Measurements from ENCODE around the gene SPSB4.

SPSB4 gene

GRCh38 chr3:141085343-141086070, 34.4 kb downstream of the SPSB4 start:
- no peak overlapping the region for H3K4me2 ChIP-seq (ENCODE audit: low read length, poor library complexity, severe bottlenecking)
- H3K79me1 ChIP-seq (replicated peaks; ENCODE audit: low read length, poor library complexity, severe bottlenecking) = no peaks in the 10 kb centered on the region
- peaks cover 6 to 36% of the 10 kb centered on the region in 2 experiments for H3K27me3 ChIP-seq (ENCODE audit: control insufficient read depth in 1 of 2, insufficient read depth in 1 of 2, low read length in 2 of 2)
- H2AFZ ChIP-seq (ENCODE audit: low read depth, low read length) = no peak overlapping the region
- H2BK5ac ChIP-seq (ENCODE audit: low read depth, low read length, poor library complexity, severe bottlenecking) = no peak overlapping the region
- H3K4me3 ChIP-seq (ENCODE audit: insufficient read depth in 1 of 2, low read depth in 1 of 2, low read length in 2 of 2) = no peak overlapping the region
- H3K9ac ChIP-seq (ENCODE audit: low read length) = no peak overlapping the region
- H4K8ac ChIP-seq (ENCODE audit: low read length) = no peak overlapping the region
- no peak overlapping the region for H3K23ac ChIP-seq (ENCODE audit: low read length in 2 of 2)
- no peak overlapping the region for H3K27ac ChIP-seq (ENCODE audit: low read length, poor library complexity, severe bottlenecking)
- peaks cover 6% of the 10 kb centered on the region for H3K9me3 ChIP-seq (ENCODE audit: control insufficient read depth, low read length)
- H2AK5ac ChIP-seq (ENCODE audit: low read length, severe bottlenecking) = no peak overlapping the region
- peaks cover 10% of the 10 kb centered on the region for H3K4me1 ChIP-seq (ENCODE audit: control insufficient read depth, insufficient read depth, low read depth, low read length)
- H3K4ac ChIP-seq (ENCODE audit: low read depth in 1 of 2, low read length in 2 of 2) = no peak overlapping the region
- no peak overlapping the region for H3K18ac ChIP-seq (ENCODE audit: low read depth in 1 of 2, low read length in 2 of 2)
- WGBS = 78% methylated on average over 3 of the region's 3 CpGs
- no peak overlapping the region for H2BK12ac ChIP-seq (ENCODE audit: low read length in 2 of 2)
- no peak overlapping the region for H2BK15ac ChIP-seq (ENCODE audit: low read depth, poor library complexity, severe bottlenecking)
- no peaks in the 10 kb centered on the region for H3K36me3 ChIP-seq (ENCODE audit: control insufficient read depth in 1 of 2, insufficient read depth in 2 of 2, low read depth in 1 of 2, low read length in 2 of 2)
- H3K14ac ChIP-seq (ENCODE audit: low read length in 2 of 2) = no peak overlapping the region
- no peak overlapping the region for H2BK120ac ChIP-seq (ENCODE audit: low read depth, low read length)
- no peak for DNase-seq
- no peak overlapping the region for H4K91ac ChIP-seq (ENCODE audit: low read length)

DNA sequence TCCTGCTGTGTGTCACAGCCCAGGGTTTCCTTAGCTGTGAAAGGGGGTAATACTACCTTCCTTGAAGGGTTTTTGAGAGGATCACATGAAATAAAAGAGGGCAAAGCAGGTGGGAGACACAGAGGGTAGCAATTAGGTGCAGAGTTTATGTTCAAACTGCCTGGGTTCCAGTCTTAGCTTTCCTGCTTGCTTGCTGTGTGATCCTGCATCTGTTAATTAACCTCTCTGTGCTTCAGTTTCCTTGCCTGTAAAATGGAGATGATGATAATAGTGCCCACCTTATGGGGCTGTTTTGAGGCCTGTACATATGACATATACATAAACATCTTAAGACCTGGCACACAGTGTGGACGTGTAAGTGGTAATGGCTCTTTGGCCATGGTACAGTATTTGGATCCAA, 35.0 kb downstream of the SPSB4 start:
- no peak overlapping the region for H4K91ac ChIP-seq (ENCODE audit: low read length)
- no peak for DNase-seq
- no peak overlapping the region for H3K9ac ChIP-seq (ENCODE audit: low read length)
- H3K27ac ChIP-seq (ENCODE audit: low read length, poor library complexity, severe bottlenecking) = no peak overlapping the region
- no peak overlapping the region for H3K14ac ChIP-seq (ENCODE audit: low read length in 2 of 2)
- no peak overlapping the region for H2AK5ac ChIP-seq (ENCODE audit: low read length, severe bottlenecking)
- peaks cover 10% of the 10 kb centered on the region for H3K4me1 ChIP-seq (ENCODE audit: control insufficient read depth, insufficient read depth, low read depth, low read length)
- H3K4ac ChIP-seq (ENCODE audit: low read depth in 1 of 2, low read length in 2 of 2) = no peak overlapping the region
- no peaks in the 10 kb centered on the region for H3K79me1 ChIP-seq (replicated peaks; ENCODE audit: low read length, poor library complexity, severe bottlenecking)
- no peak overlapping the region for H3K18ac ChIP-seq (ENCODE audit: low read depth in 1 of 2, low read length in 2 of 2)
- no peak overlapping the region for H2AFZ ChIP-seq (ENCODE audit: low read depth, low read length)
- H3K4me3 ChIP-seq (ENCODE audit: insufficient read depth in 1 of 2, low read depth in 1 of 2, low read length in 2 of 2) = no peak overlapping the region
- no peak overlapping the region for H3K23ac ChIP-seq (ENCODE audit: low read length in 2 of 2)
- no peak overlapping the region for H2BK15ac ChIP-seq (ENCODE audit: low read depth, poor library complexity, severe bottlenecking)
- no peak overlapping the region for H4K8ac ChIP-seq (ENCODE audit: low read length)
- H2BK120ac ChIP-seq (ENCODE audit: low read depth, low read length) = no peak overlapping the region
- H3K9me3 ChIP-seq (ENCODE audit: control insufficient read depth, low read length) = peaks cover 6% of the 10 kb centered on the region
- WGBS = 100% methylated on average over 1 of the region's 1 CpG
- no peak overlapping the region for H2BK5ac ChIP-seq (ENCODE audit: low read depth, low read length, poor library complexity, severe bottlenecking)
- peaks cover 6 to 43% of the 10 kb centered on the region in 2 experiments for H3K27me3 ChIP-seq (ENCODE audit: control insufficient read depth in 1 of 2, insufficient read depth in 1 of 2, low read length in 2 of 2)
- no peak overlapping the region for H2BK12ac ChIP-seq (ENCODE audit: low read length in 2 of 2)
- no peak overlapping the region for H3K4me2 ChIP-seq (ENCODE audit: low read length, poor library complexity, severe bottlenecking)
- no peaks in the 10 kb centered on the region for H3K36me3 ChIP-seq (ENCODE audit: control insufficient read depth in 1 of 2, insufficient read depth in 2 of 2, low read depth in 1 of 2, low read length in 2 of 2)

- H3K9me3 ChIP-seq (ENCODE audit: control insufficient read depth, low read length) = peaks cover 6% of the 10 kb centered on the region
Measured at GRCh38 chr3:141087076-141087777, 36.1 kb downstream of the SPSB4 start.

GRCh38 chr3:141087778-141088130, 36.6 kb downstream of the SPSB4 start:
- Histone ChIP-seq H4K91ac (ENCODE audit: low read length) (no peak overlapping the region), H2BK15ac (ENCODE audit: low read depth, poor library complexity, severe bottlenecking) (no peak overlapping the region), H3K9me3 (ENCODE audit: control insufficient read depth, low read length) (peaks cover 6% of the 10 kb centered on the region), H3K4me2 (ENCODE audit: low read length, poor library complexity, severe bottlenecking) (no peak overlapping the region), H2BK5ac (ENCODE audit: low read depth, low read length, poor library complexity, severe bottlenecking) (no peak overlapping the region), H3K18ac (ENCODE audit: low read depth in 1 of 2, low read length in 2 of 2) (no peak overlapping the region), H3K27me3 (ENCODE audit: control insufficient read depth in 1 of 2, insufficient read depth in 1 of 2, low read length in 2 of 2) (peaks cover 9 to 43% of the 10 kb centered on the region in 2 experiments), H3K23ac (ENCODE audit: low read length in 2 of 2) (no peak overlapping the region), H3K9ac (ENCODE audit: low read length) (no peak overlapping the region), H3K4me1 (ENCODE audit: control insufficient read depth, insufficient read depth, low read depth, low read length) (peaks cover 10% of the 10 kb centered on the region), H2AK5ac (ENCODE audit: low read length, severe bottlenecking) (no peak overlapping the region), H2BK120ac (ENCODE audit: low read depth, low read length) (no peak overlapping the region), H2BK12ac (ENCODE audit: low read length in 2 of 2) (no peak overlapping the region), H4K8ac (ENCODE audit: low read length) (no peak overlapping the region), H3K79me1 (replicated peaks; ENCODE audit: low read length, poor library complexity, severe bottlenecking) (no peaks in the 10 kb centered on the region), H3K4me3 (ENCODE audit: insufficient read depth in 1 of 2, low read depth in 1 of 2, low read length in 2 of 2) (no peak overlapping the region), H3K4ac (ENCODE audit: low read depth in 1 of 2, low read length in 2 of 2) (no peak overlapping the region), H3K27ac (ENCODE audit: low read length, poor library complexity, severe bottlenecking) (no peak overlapping the region), H3K36me3 (ENCODE audit: control insufficient read depth in 1 of 2, insufficient read depth in 2 of 2, low read depth in 1 of 2, low read length in 2 of 2) (no peaks in the 10 kb centered on the region), H3K14ac (ENCODE audit: low read length in 2 of 2) (peak overlapping the region in 1 of 2 experiments; percentile 21), H2AFZ (ENCODE audit: low read depth, low read length) (no peak overlapping the region)
- 55% methylated on average over 5 of the region's 6 CpGs for WGBS
- DNase-seq = no peak

More at GRCh38 chr3:141087076-141087777, 36.1 kb downstream of the SPSB4 start:
- Histone ChIP-seq H3K4me3 (ENCODE audit: insufficient read depth in 1 of 2, low read depth in 1 of 2, low read length in 2 of 2) (no peak overlapping the region), H3K18ac (ENCODE audit: low read depth in 1 of 2, low read length in 2 of 2) (peak overlapping the region in 1 of 2 experiments; percentile 16), H3K4me2 (ENCODE audit: low read length, poor library complexity, severe bottlenecking) (no peak overlapping the region), H3K36me3 (ENCODE audit: control insufficient read depth in 1 of 2, insufficient read depth in 2 of 2, low read depth in 1 of 2, low read length in 2 of 2) (no peaks in the 10 kb centered on the region), H2BK5ac (ENCODE audit: low read depth, low read length, poor library complexity, severe bottlenecking) (no peak overlapping the region), H3K9ac (ENCODE audit: low read length) (no peak overlapping the region), H2AFZ (ENCODE audit: low read depth, low read length) (no peak overlapping the region), H3K4me1 (ENCODE audit: control insufficient read depth, insufficient read depth, low read depth, low read length) (peaks cover 7% of the 10 kb centered on the region), H2BK12ac (ENCODE audit: low read length in 2 of 2) (peak overlapping the region in 1 of 2 experiments; percentile 47), H2AK5ac (ENCODE audit: low read length, severe bottlenecking) (no peak overlapping the region), H3K4ac (ENCODE audit: low read depth in 1 of 2, low read length in 2 of 2) (no peak overlapping the region), H3K14ac (ENCODE audit: low read length in 2 of 2) (peak overlapping the region in 1 of 2 experiments; percentile 58), H3K27me3 (ENCODE audit: control insufficient read depth in 1 of 2, insufficient read depth in 1 of 2, low read length in 2 of 2) (peaks cover 9 to 43% of the 10 kb centered on the region in 2 experiments), H4K91ac (ENCODE audit: low read length) (no peak overlapping the region), H4K8ac (ENCODE audit: low read length) (peak overlapping the region; percentile 16), H2BK120ac (ENCODE audit: low read depth, low read length) (no peak overlapping the region), H3K23ac (ENCODE audit: low read length in 2 of 2) (no peak overlapping the region), H2BK15ac (ENCODE audit: low read depth, poor library complexity, severe bottlenecking) (no peak overlapping the region), H3K79me1 (replicated peaks; ENCODE audit: low read length, poor library complexity, severe bottlenecking) (no peaks in the 10 kb centered on the region), H3K27ac (ENCODE audit: low read length, poor library complexity, severe bottlenecking) (no peak overlapping the region)
- peak; percentile 48 for DNase-seq
- WGBS = 58% methylated on average over 8 of the region's 8 CpGs
